HG03139 (cell line): Measurements from ENCODE around the gene KCNAB1.
"Not testable (repeated sequence)": the region's sequence is repeated elsewhere in the genome, so short reads cannot be mapped to it uniquely, and the experiment has no call there.

Source experiments
- ATAC-seq: cut with Tn5 transposase; IDR thresholded peaks from one replicate; pipeline ENCODE4 v1.9.1; 2021; ENCODE audit not compliant: unreplicated experiment

The KCNAB1 gene

DNA sequence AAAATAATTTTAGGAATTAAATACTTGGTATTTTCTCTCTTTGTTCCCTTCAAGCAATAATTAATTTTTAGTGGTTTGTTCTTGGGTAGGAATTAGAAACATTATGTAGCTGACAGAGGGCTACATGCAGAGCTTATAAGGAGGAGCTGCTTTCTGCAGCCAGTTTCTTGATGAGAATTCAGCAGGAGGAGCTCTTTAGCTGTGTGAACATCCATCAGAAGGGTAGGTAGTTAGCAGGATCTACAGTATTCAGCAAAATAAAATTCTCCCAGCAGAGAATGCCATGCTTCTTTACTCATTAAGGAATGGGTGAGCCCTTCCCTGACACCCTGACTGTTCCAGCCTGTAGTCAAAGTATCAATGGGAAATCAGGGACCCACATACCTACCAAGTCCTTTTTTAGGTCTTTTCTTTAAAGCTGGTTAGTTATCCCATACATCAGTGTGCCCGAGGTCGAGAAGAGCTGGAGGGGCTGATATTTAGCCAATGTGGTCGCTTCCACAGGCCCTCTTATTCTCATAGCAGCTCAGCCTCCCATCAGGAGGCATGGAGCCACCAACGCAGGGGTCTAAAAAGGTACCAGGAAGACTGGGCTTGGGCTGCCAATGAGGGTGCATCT is 54.0 kb downstream of the KCNAB1 start:
- no peak for ATAC-seq

GRCh38 chr3:156175570-156175969 is 55.2 kb downstream of the KCNAB1 start:
- no peak for ATAC-seq

DNA sequence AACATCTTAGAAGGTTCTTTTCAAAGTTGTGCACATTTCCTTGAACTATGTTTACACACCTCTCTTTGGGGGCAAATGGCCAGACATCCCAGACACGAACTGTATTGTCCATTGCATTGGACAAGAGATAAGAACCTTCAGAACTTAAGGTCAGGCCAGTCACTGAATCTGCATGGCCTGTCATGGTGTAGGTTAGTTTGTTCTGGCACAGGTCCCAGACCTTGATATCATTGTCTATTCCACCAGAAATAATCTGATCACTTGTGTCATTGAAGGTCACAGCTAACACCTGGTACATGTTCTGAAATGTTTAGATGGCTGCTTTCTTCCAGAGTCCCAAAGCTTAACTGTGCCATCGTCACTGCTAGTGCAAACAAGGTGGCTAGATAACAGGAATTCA is 55.7 kb downstream of the KCNAB1 start:
- no peak for ATAC-seq

DNA sequence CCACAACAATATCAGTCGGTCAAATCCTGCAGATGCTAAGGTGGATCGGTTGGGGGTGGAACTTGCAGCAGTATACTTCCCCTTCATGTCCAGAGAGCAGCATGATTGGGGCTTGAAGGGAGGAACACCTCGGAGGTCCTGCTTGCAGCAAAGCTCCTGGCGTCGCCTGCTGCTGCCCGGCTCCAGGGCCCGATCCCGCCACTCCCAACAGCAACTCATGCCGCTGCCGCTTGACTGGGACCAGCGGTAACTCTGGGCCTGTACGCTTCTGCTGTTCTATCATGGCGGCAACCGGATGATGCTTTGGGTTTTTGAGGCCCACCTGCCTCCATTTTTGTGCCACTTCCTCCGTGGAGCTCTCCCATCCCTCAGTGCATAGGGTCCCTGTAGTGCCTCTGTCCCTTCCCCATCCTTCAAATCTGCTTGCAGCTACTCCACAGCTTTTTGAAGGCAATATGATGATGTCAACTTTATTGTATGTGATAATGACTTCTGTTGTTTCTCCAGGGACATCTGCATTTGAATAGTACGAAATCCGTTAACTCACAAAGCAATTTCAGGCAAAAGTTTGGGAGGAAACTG is 56.3 kb downstream of the KCNAB1 start:
- ATAC-seq = no peak

DNA sequence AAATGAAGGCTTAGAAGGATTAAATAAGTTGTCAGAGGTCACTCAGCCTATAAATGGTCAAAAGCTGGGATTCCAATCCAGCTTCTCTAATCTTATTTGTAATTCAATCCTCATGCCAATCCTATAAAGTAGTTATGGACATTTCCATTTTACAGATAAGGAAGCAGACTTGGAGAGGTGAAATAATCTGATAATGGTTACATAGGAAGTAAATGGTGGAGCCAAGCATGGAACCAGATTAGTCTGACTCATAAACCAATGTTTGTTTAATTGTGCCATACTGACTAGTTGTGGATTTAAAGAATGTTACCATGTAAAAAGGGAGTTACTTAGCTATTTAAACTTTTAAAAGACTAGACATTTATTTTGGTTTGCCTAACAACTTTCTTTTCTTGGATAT is 59.7 kb downstream of the KCNAB1 start:
- ATAC-seq = no peak

DNA sequence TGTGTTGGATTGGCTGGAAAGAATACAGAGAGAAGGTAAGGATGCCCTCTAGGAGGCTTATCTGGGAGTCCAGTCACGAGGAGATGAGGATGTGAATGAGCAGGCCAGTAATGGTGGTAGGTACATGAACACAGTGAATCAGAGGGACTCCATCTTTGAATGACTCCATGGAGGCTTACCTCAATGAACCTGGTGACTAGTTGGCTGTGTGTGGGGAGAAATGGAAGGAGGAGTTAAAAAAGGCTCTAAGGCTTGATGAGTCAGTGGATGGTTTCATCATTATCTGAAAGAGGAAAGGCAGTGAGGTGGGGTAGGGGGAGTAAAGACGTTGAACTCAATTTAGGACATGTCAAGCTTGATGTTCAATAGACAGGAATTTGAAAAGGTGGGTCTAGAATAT is 61.1 kb downstream of the KCNAB1 start:
- no peak for ATAC-seq

GRCh38 chr3:156183396-156183795 is 63.0 kb downstream of the KCNAB1 start:
- no peak for ATAC-seq

GRCh38 chr3:156184156-156184555 is 63.8 kb downstream of the KCNAB1 start:
- no peak for ATAC-seq

DNA sequence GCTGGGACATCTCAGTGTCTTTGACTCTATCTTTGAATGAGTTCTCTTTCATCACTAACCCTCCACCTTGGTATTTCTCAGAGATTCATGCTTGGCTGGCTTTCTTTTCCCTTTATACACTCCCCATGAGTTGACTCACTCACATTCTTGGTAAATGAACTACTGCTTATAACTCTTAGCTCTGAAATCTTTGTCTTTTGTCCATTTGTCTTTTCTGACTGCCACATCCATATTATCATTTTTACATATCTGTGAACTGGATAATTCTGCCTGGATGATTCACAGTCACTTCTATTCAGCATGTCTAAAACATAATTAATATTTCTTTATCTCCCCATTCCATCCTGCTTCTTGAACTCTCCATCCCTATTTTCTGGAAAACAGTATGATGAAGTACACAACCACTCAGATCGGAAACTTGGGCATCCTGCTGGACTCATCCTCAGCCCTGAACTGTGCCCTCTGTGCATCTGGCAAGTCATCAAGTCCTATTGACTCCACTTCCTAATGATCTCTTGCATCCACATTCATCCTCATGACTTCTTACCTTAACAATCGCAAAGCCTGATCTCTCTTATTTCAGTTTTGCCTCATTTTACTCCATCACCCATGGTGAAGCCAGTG is 66.9 kb downstream of the KCNAB1 start:
- no peak for ATAC-seq

DNA sequence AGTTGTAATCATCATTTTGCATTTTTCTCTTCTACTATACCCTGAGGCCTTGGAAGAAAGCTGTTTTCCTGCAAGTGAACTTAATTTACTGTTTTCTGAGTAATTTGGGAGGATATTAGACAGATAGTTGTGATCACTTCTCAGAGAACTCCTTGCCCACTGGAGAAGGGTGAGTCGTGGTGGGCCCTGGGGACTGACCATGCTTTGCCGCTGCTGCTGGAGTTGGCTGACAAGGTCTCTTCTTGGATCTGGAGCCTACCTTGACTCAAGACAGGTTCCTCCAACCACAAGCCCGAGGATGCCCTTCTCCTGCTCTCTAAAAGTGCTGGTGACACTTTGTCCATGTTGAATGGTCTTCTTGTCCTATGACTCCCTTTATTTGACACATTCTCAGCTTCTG is 68.4 kb downstream of the KCNAB1 start:
- ATAC-seq = no peak

GRCh38 chr3:156189927-156190326 is 69.5 kb downstream of the KCNAB1 start:
- ATAC-seq = no peak

DNA sequence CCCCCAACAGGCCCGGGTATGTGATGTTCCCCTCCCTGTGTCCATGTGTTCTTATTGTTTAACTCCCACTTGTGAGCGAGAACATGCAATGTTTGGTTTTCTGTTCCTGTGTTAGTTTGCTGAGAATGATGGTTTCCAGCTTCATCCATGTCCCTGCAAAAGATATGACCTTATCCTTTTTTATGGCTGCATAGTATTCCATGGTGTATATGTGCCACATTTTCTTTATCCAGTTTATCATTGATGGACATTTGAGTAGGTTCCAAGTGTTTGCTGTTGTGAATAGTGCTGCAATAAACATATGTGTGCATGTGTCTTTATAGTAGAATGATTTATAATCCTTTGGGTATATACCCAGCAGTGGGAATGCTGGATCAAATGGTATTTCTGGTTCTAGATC is 74.6 kb downstream of the KCNAB1 start:
- not testable (repeated sequence) for ATAC-seq

DNA sequence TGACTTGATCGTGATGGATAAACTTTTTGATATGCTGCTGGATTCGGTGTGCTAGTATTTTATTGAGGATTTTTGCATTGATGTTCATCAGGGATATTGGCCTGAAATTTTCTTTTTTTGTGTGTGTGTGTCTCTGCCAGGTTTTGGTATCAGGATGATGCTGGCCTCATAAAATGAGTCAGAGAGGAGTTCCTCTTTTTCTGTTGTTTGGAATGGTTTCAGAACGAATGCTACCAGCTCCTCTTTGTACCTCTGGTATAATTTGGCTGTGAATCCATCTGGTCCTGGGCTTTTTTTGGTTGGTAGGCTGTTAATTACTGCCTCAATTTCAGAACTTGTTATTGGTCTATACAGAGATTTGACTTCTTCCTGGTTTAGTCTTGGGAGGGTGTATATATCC is 76.8 kb downstream of the KCNAB1 start:
- not testable (repeated sequence) for ATAC-seq

GRCh38 chr3:156201411-156202405 is 81.3 kb downstream of the KCNAB1 start:
- ATAC-seq = no peak

DNA sequence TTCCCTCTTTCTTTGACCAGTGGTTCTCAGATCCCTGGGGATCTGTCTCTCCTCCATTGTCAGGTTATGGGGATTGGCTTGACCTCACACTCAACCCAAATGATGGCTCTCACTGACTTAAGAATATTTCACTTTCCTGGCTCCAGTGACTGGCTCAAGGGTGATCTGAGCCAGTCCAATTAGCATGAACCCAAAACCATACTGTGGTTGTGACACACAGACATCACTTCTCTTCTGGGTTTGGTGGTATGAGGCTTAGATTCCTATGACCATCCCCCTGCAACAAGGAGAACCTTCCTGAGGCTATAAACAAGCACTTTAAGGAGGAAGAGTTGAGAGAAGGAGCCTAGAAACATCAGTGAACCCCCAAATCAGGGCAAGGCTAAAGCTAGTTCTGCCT is 85.8 kb downstream of the KCNAB1 start:
- no peak for ATAC-seq

DNA sequence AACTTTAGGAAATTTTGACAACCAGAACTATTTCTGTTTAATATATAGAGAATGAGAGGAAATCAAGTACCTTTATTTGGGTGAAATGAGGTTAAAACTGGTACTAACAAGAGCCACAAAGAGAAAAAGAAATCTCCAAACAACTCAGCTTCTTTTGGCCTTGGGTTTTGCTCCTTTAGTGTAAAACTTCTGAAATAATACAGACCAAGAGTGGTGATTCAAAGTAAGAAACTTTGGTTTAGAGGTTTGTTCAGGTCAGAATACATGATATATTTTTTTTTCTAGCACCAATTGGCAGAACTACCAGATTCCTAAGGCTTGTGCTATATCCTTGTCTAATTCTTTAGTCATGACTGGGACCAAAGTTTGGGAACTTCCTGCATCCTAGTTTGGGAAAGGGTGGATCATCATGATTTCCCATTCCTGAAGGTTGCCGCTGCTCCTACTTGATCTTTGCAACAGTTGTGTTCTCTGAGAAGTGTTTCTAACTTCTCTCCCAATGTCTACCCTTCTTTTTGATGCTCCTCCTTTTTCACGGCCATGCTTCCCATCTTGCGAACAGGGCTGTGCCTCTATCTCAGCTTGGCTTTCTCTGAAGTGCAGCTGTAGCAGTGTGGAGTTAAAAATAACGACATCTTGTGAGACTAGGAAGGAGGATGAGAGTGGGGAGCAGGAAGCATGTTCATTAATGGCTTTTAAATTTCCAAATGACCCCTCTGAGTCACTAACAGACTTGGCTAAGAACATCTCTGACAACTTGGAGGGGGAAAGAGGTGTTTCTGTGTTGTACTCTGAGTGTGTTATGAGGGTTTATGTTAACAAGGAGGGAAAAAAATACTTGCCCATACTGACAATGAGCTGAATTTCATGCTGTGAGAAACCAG is 87.7 kb downstream of the KCNAB1 start:
- no peak for ATAC-seq

DNA sequence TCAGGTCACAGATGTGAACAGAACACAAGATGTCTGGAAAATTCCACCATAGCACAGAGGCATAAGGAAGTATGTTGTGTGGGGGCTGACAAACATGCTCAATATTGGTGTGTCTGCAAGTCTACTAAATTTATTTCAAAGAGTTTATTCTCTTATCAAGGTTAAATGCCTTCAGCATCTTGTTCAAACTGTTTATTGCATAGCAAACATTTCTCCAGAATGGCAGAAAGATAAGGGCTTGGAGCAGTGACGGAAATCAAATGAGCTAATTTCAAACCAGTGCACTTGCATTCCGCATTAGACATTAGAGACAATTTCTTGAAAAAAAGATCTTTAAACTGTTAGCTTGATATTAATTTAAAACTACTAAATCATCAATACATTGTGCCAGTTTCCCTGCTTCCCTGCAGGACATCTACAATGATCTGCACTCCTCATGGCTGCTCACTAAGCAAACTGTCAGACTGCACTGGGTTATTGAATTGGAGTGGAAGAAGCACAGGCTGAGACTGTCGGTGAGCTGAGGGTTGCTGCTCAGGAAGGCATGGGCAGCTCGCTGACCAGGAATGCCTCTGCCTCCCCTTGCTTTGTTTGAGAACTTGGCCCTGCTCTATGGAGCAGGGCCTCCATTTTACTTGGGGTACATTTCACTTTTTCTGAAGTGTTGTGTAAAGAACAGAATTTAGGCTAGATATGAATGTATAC is 89.4 kb downstream of the KCNAB1 start:
- no peak for ATAC-seq

DNA sequence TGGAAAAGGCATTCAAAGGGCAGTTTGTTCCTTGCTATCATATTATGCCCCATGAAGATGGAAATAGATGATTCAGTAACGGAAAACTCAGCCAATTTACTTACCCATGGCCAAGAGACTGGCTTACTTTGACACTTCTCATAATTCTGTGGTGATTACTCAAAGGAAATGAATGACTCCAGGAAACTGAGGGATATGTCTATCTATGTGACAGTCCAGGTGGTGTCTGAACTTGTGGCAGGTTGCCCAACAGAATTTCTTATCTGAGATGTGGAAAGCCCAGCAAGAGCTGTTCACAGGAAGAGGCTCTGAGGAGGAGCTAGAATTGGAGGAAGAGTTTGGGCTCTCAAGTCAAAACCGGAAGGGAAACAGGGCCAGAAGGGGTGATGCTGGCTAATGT is 91.2 kb downstream of the KCNAB1 start:
- ATAC-seq = no peak

- no peak for ATAC-seq
Observed at GRCh38 chr3:156214676-156215075, 94.3 kb downstream of the KCNAB1 start.

DNA sequence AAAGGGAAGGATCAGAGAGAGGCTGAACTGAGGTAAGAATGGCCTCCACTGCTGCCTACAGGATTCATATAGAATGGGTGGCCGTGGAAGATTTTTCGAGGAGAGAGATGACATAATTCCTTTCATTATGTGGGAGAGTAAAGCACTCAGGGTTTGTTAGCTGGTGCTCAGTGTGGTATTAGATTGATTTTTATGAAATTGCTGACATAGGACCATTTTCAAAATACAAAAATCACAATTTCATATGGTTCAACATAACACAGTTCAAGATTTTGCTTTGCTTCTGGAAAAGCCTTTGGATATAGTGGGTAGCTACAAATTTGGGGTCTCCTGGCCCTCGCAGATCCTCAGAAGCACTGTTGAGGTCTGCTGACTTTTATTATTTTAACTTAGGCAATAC is 95.4 kb downstream of the KCNAB1 start:
- no peak for ATAC-seq
